PC-9 (cell line): Measurements from ENCODE around the gene PHLDA3. TPM values are rescaled to one million over a fixed set of nuclear protein-coding genes. Genes with fewer than 3 reads are reported as not detected.

ENCODE experiments used
- BruUV-seq: library from RNA; stranded (reverse); fragments of 400-500 nt; replicated peaks from 2 replicates; lab custom pipeline; 2021; lab: Mats Ljungman, UMichigan
- CTCF ChIA-PET: fragments of 300-600 bp; sonication (Branson Sonifier 250); formaldehyde crosslinking; loops from one replicate; lab custom pipeline; 2022; ENCODE audit warnings: antibody characterized with exemption; lab: Charles Lee
- POLR2A ChIA-PET: fragments of 300-600 bp; sonication (Branson Sonifier 250); formaldehyde crosslinking; loops from one replicate; lab custom pipeline; 2022; ENCODE audit warnings: antibody characterized with exemption; ENCODE audit not compliant: unreplicated experiment; lab: Charles Lee
- DNase-seq, 2 experiments: peaks; one replicate each; pipeline versions ENCODE4 v3.0.0 to v3.0.0-alpha.2; 2015 to 2022; ENCODE audit warnings: mixed read lengths in 1 of 2
- H2AFZ ChIP-seq: fragments of 200-600 bp; sonication (generic); 2 replicates; pipeline ENCODE4 v1.8.1; 2017; ENCODE audit warnings: antibody characterized with exemption
- H3F3A ChIP-seq: fragments of 200-600 bp; sonication (generic); 2 replicates; pipeline ENCODE4 v1.8.1; 2017; ENCODE audit warnings: antibody characterized with exemption, mild to moderate bottlenecking, low read depth; ENCODE audit not compliant: insufficient read depth
- H3K27ac ChIP-seq: fragments of 200-600 bp; sonication (generic); 2 replicates; pipeline ENCODE4 v1.6.1; 2016; ENCODE audit warnings: mixed run types
- H3K27me3 ChIP-seq: fragments of 200-600 bp; sonication (generic); 2 replicates; pipeline ENCODE4 v1.6.1; 2016; ENCODE audit warnings: low read depth, mixed run types; ENCODE audit not compliant: insufficient read depth
- H3K36me3 ChIP-seq: fragments of 200-600 bp; sonication (generic); 2 replicates; pipeline ENCODE4 v1.6.1; 2016; ENCODE audit warnings: low read depth, mixed run types
- H3K4me1 ChIP-seq: fragments of 200-600 bp; sonication (generic); replicated peaks from 2 replicates; pipeline ENCODE4 v1.6.1; 2016; ENCODE audit warnings: mixed run types; ENCODE audit not compliant: insufficient read depth
- H3K4me2 ChIP-seq: fragments of 200-600 bp; sonication (generic); 2 replicates; pipeline ENCODE4 v1.6.1; 2017; ENCODE audit warnings: mixed run types
- H3K4me3 ChIP-seq: fragments of 200-600 bp; sonication (generic); 2 replicates; pipeline ENCODE4 v1.6.1; 2016; ENCODE audit warnings: mixed run types
- H3K79me2 ChIP-seq: fragments of 200-600 bp; sonication (generic); 2 replicates; pipeline ENCODE4 v1.6.1; 2017; ENCODE audit warnings: low read depth, mixed run types
- H3K9me2 ChIP-seq: fragments of 200-600 bp; sonication (generic); 2 replicates; pipeline ENCODE4 v1.8.1; 2017; ENCODE audit warnings: mild to moderate bottlenecking; ENCODE audit not compliant: insufficient read depth
- H3K9me3 ChIP-seq: fragments of 200-600 bp; sonication (generic); 2 replicates; pipeline ENCODE4 v1.8.1; 2016; ENCODE audit warnings: low read depth; ENCODE audit not compliant: insufficient read depth
- H4K20me1 ChIP-seq: fragments of 200-600 bp; sonication (generic); 2 replicates; pipeline ENCODE4 v1.8.1; 2017; ENCODE audit not compliant: insufficient read depth
- EZH2 ChIP-seq: fragments of 200-600 bp; sonication (generic); IDR thresholded peaks from 2 replicates; pipeline ENCODE4 v1.8.0; 2017; ENCODE audit warnings: antibody characterized with exemption, low read depth
- intact Hi-C: fragments of 100-400 bp; cut with micrococcal nuclease; formaldehyde crosslinking; loops from one replicate; pipeline ENCODE4 v1.10.0; 2022; ENCODE audit not compliant: unreplicated experiment
- total RNA-seq: library from RNA; stranded (reverse); gene quantifications from 2 replicates; pipeline ENCODE4 v1.2.3, GENCODE V29; 2021
- TF ChIP-seq, protein P1 (sequence below): fragments of 200-600 bp; sonication (generic); conservative IDR thresholded peaks from 2 replicates; pipeline ENCODE4 v1.6.1; 2017; ENCODE audit warnings: mixed run types, antibody characterized with exemption, mild to moderate bottlenecking, moderate library complexity

PHLDA3 gene
- total RNA-seq, 1 experiment from 2014 or later, result 31.6 TPM

DNA sequence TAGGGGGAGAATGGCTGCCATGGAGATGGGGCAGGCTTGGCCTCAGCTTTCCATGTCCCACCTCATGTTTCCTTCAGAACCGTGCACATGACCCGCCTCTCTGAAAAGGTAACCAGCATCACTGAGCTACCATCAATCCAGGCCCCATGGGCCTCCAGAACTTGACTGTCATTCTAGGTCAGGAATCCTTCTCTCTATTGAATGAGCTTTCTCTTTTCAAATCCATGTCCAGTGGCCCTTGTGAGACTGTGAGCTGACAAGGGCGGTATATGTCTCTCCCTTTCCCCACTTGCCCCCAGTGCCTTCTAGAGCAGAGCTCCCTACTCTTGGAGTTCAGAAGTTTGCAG is 33.5 kb upstream of the PHLDA3 start:
- intact Hi-C loops, result no loop called here
- Histone ChIP-seq H2AFZ (no peak overlapping the region), H4K20me1 (no peaks in the 10 kb centered on the region), H3K4me1 (peaks cover 19% of the 10 kb centered on the region), H3K36me3 (no peaks in the 10 kb centered on the region), H3K27ac (no peak overlapping the region), H3K9me2 (no peaks in the 10 kb centered on the region), H3K9me3 (no peaks in the 10 kb centered on the region), H3K4me3 (no peak overlapping the region), H3F3A (peaks cover 32% of the 10 kb centered on the region), H3K79me2 (no peaks in the 10 kb centered on the region), H3K27me3 (no peaks in the 10 kb centered on the region), H3K4me2 (no peak overlapping the region)
- DNase-seq, result no peak
- CTCF ChIA-PET, result interaction anchor here (1.2 kb wide), 1 partner anchor 10 kb away, joined by 6 read pairs; no protein-coding TSS in a partner anchor
- no peak for TF ChIP-seq EZH2
- TF ChIP-seq, protein P1, sequence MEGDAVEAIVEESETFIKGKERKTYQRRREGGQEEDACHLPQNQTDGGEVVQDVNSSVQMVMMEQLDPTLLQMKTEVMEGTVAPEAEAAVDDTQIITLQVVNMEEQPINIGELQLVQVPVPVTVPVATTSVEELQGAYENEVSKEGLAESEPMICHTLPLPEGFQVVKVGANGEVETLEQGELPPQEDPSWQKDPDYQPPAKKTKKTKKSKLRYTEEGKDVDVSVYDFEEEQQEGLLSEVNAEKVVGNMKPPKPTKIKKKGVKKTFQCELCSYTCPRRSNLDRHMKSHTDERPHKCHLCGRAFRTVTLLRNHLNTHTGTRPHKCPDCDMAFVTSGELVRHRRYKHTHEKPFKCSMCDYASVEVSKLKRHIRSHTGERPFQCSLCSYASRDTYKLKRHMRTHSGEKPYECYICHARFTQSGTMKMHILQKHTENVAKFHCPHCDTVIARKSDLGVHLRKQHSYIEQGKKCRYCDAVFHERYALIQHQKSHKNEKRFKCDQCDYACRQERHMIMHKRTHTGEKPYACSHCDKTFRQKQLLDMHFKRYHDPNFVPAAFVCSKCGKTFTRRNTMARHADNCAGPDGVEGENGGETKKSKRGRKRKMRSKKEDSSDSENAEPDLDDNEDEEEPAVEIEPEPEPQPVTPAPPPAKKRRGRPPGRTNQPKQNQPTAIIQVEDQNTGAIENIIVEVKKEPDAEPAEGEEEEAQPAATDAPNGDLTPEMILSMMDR, result no peak
- no TSS peak for BruUV-seq
- POLR2A ChIA-PET, result interaction anchor here (0.6 kb wide), 1 partner anchor 15 kb away, joined by 6 read pairs; no protein-coding TSS in a partner anchor

DNA sequence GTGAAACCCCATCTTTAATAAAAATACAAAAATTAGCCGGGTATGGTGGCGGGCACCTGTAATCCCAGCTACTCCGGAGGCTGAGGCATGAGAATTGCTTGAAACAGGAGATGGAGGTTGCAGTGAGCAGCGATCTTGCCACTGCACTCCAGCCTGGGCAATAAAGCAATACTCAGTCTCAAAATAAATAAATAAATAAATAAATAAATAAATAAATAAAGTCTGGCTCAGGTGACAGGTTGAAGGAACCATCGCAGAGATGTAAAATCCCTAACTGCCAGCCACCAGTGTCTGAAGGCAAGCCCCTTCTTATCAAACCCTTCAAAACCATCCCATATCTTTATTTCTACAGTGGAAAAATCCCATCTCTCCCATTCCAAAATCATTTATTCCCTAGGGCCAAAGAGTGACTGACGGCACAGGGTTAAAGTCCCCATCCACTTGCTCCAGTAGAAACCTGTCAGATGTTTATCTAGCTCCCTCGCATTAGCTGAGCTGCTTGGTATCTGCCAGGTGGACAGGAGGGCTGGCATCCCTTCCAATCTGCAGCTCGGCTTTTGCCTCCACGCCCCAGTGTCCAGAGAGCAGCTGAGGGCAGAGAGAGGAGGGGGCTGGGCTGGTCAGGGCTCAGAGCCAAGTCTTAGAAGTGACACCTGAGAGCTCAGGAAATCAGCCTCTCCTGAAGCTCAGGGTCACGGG is 33.0 kb upstream of the PHLDA3 start:
- Histone ChIP-seq H3K9me2 (no peaks in the 10 kb centered on the region), H3K27ac (no peak overlapping the region), H3K4me1 (peaks cover 19% of the 10 kb centered on the region), H3F3A (peaks cover 30% of the 10 kb centered on the region), H3K36me3 (no peaks in the 10 kb centered on the region), H3K4me2 (no peak overlapping the region), H2AFZ (no peak overlapping the region), H3K79me2 (no peaks in the 10 kb centered on the region), H4K20me1 (no peaks in the 10 kb centered on the region), H3K27me3 (no peaks in the 10 kb centered on the region), H3K4me3 (no peak overlapping the region), H3K9me3 (no peaks in the 10 kb centered on the region)
- peak in 1 of 2 experiments; percentile 27 for DNase-seq
- TF ChIP-seq, protein P1, result no peak
- no peak for TF ChIP-seq EZH2
- ChIA-PET POLR2A (interaction anchor here (0.6 kb wide), 1 partner anchor 14 kb away, joined by 6 read pairs; no protein-coding TSS in a partner anchor), CTCF (interaction anchor here (1.2 kb wide), 1 partner anchor 11 kb away, joined by 6 read pairs; no protein-coding TSS in a partner anchor)
- intact Hi-C loops, result no loop called here
- no TSS peak for BruUV-seq

DNA sequence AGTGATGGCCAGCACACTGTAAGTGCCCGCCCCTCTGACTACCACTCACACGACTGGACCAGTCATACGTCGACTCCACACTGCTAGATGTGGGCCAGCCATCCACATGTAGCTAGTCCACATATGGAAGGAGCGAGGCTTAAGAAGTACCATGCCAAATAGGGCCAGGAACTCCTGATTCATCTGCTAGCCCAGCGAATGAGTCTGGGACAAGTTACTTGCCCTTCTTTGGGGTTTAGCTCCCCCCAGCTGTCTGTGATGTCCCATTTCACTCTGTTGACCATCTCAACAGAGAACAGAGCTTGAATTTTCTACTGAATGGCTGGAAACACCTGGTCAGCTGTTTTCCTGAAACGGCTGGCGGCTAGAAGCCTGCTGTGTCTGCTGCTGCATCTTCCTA is 32.2 kb upstream of the PHLDA3 start:
- Histone ChIP-seq H4K20me1 (no peaks in the 10 kb centered on the region), H3K9me3 (no peaks in the 10 kb centered on the region), H3K27me3 (no peaks in the 10 kb centered on the region), H3K36me3 (no peaks in the 10 kb centered on the region), H3K4me1 (peaks cover 12% of the 10 kb centered on the region), H2AFZ (no peak overlapping the region), H3K4me3 (no peak overlapping the region), H3K27ac (no peak overlapping the region), H3K79me2 (no peaks in the 10 kb centered on the region), H3K9me2 (no peaks in the 10 kb centered on the region), H3F3A (peaks cover 23% of the 10 kb centered on the region), H3K4me2 (no peak overlapping the region)
- TF ChIP-seq EZH2, result no peak
- no TSS peak for BruUV-seq
- ChIA-PET CTCF (no interaction called here), POLR2A (interaction anchor here (0.6 kb wide), 1 partner anchor 126 kb away, joined by 4 read pairs; no protein-coding TSS in a partner anchor)
- no peak for DNase-seq
- intact Hi-C loops, result no loop called here
